GM12874 (cell line): Measurements from ENCODE around the gene NEAT1.

Experiments used
- CTCF ChIP-seq: IDR thresholded peaks from 2 replicates; pipeline ENCODE4 v1.5.1; 2011; ENCODE audit warnings: low read depth, mild to moderate bottlenecking, control low read depth, low read length, moderate library complexity; ENCODE audit not compliant: insufficient read depth

The NEAT1 gene

GRCh38 chr11:65442842-65443331, 20.3 kb downstream of the NEAT1 start:
- TF ChIP-seq CTCF: no peak

GRCh38 chr11:65444314-65445051, 21.9 kb downstream of the NEAT1 start:
- TF ChIP-seq CTCF: no peak

- TF ChIP-seq CTCF: no peak
Measured at GRCh38 chr11:65445101-65445603, 22.6 kb downstream of the NEAT1 start.

GRCh38 chr11:65445604-65446445, 23.2 kb downstream of the NEAT1 start:
- no peak for TF ChIP-seq CTCF

- TF ChIP-seq CTCF: no peak
Measured at GRCh38 chr11:65446446-65447277, 24.1 kb downstream of the NEAT1 start.

GRCh38 chr11:65448074-65448417, 25.4 kb downstream of the NEAT1 start:
- TF ChIP-seq CTCF: no peak
